ENCODE results near the gene PRRX2.

Gene PRRX2

DNA sequence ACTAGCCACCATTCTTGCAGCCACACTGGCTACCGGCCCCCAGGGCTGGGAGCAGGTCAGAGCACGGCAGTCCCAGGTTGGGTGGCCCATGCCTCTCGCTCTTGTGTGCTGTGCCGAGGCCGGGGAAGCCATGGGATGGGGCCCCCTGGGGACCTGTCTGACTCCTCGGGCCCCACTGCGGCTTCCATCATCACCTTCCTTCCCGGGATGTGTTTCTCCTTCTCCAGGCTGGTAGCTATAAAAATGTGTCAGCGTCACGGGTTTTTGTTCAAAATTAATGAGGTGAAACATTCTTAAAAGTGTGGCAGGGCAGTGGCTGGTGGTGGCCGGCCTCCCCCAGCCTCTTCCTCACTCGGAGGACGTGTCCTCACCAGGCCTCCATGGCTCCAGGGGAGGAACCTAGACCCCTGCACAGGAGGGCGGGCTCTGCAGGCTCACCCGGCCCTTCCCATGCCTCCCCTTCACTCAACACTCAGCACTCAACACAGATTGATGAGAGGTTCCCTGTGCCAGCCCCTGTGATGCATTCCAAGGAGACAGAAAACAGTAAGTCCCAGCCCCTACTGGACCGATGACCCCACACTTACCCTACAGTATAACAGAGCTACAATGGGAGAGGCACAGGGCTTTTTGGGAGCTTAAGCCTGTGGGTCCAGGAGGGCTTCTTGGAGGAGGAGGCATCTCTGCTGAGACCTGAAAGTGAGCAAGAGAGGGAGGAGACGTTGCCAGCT lies 44.2 kb downstream of the PRRX2 start:
- DNase-seq (ENCODE audit: low spot score), result peak; percentile 30

DNA sequence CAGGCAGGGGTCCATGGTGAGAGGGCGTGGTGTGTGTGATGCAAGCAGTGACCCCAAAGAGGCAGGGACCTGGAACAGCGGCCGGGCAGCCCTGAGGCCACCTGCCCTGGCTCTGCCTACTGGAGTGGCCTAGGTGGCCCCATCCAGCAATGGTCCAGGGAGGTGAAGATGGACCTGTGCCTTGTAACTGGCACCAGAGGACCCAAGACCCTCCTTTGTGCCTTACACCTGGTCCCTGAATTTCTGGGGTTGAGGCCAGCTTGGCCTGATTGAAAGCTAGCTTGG lies 44.7 kb downstream of the PRRX2 start:
- DNase-seq (ENCODE audit: low spot score), result no peak

DNA sequence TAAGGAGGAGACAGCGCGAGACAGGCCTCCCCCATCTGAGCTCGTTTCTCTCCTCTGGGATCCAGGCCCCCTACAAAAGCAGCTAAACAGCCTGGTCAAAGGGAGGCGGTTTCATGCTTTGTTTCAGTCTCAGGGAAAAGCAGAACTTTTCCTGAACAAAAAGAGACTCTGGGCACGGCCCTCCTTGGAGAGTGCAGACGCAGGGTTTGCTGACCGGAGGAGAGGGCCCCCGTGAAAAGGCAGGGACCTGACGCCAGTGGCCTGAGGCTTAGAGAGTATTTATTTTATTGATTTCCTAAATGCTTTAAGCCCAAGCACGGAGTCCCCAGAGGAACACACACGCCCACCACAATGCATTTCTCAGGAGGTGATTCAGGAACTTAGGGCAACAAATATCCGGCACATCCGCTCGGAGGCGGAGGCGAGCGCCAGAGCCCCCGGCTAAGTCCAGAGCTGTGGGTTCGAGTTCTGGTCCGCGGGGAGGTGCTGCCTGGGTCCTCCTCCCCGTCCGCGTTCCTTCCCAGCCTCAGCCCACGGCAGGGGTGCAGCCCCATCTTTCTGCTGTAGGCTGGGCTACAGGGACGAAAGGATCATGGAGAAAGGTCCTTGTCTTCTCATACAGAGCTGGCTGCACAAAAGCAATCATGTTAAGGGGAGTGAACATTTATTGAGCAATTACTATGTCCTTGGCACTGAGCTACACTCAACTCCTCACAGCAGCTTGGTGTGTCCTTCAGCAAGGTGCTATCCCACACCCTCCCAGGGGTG lies 47.4 kb downstream of the PRRX2 start:
- no peak for DNase-seq (ENCODE audit: low spot score)

DNA sequence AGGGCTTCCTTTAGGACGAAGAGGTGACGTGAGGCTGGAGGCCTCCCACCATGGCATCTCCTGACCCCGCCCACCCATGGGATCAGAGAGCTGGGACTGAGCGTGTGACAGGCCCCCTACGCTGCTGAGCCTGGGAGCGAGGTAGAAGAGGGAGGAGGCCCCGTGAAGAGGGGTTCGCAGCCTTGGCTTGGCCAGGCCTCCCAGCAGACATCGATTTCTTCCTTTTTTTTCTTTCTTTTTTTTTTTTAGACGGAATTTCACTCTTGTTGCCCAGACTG lies 47.9 kb downstream of the PRRX2 start:
- DNase-seq (ENCODE audit: low spot score), result no peak

DNA sequence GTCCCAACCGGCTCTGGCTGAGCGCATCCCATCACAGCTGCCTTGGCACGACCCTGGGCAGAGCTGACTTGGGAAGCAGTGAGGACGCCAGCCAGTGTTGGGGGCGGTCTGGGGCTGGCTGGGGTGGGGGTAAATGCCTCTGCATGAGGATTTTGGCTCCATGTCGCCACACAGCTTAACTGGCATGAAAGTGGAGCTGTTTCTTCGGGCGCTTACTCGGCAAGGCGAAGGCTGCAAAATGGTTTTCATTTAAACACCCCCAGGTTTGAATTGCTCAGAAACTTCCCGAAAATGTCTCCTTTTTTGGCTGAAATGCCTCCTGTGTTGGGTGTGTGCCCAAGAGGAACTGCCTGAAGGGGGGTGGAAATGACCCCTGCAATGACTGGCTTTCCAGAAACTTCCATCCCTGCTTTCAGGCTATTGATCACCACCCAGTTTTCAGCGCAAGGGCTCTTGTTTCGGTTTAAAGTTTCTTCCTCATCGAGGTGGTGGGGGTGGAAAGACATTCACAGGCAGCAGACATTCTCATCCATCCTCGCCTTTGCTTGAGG lies 49.1 kb downstream of the PRRX2 start:
- no peak for DNase-seq (ENCODE audit: low spot score)

DNA sequence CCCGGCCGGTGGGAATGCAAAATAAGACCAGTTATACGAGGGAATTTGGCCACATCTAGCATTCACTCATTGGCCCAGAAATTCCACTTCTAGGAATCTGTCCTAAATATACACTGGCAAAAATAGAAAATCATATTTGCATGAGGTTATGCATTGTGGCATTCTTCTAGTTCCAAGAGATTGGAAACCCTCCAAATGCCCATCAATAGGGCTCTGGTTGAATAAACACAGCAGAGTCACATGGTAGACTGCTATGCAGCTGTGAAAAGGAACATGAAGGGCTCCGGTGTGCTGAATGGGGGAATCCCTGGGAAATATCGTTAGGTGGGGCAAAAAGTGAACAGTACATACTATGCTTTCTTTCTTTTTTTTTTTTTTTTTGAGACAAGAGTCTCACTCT lies 50.6 kb downstream of the PRRX2 start:
- no peak for DNase-seq (ENCODE audit: low spot score)

DNA sequence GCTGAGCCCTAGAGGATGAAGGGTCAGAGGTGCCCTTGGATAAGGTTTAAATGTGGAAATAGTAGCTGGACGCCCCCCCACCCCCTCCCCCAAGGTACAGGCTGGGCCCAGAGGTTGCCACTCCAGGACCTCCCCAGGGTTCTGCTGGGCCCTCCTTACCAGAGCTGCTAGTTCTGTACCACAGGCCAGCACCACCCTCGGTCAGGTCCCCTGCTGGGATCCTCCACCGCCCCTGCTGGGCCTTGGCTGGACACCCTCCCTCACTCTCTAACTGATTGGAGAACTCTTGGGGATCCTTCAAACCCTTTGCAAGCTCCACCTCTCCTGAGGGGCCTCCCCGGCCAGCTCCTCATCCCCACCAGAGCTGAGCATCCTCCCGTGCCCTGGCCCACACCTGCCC lies 52.5 kb downstream of the PRRX2 start:
- no peak for DNase-seq (ENCODE audit: low spot score)

DNA sequence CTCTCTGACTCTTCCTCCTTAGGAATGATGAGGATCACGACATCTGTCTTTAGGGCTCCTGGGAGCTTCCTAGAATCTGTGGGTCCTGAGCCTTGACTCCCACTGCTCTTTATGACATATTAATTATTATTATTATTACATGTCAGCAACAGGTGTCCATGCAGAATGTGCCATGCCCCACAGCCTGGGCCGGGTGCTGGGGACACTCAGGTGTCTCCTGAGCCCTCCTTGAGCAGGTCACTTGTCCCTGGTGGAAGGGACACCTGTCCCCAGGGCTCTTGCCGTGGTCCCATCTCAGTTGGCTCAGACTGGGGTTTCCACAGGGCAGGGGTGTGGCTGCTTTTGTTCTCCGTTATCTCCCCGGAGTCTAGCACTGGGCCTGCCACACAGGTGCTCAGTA lies 53.2 kb downstream of the PRRX2 start:
- DNase-seq (ENCODE audit: low spot score), result no peak

DNA sequence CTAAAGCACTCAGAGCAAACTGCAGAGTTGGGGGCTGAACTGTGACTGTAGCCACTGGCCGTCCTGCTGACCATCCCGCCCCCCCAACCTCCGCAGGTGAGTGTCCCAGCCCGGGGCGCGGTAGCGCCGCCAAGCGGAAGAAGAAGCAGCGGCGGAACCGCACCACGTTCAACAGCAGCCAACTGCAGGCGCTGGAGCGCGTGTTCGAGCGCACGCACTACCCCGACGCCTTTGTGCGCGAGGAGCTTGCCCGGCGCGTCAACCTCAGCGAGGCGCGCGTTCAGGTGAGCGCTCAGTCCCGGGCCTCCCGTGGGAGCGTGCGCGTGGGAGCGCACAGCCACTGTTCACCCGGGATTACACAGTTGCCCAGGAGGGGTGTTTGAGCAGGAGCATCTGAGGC lies 53.7 kb downstream of the PRRX2 start:
- DNase-seq (ENCODE audit: low spot score), result no peak

DNA sequence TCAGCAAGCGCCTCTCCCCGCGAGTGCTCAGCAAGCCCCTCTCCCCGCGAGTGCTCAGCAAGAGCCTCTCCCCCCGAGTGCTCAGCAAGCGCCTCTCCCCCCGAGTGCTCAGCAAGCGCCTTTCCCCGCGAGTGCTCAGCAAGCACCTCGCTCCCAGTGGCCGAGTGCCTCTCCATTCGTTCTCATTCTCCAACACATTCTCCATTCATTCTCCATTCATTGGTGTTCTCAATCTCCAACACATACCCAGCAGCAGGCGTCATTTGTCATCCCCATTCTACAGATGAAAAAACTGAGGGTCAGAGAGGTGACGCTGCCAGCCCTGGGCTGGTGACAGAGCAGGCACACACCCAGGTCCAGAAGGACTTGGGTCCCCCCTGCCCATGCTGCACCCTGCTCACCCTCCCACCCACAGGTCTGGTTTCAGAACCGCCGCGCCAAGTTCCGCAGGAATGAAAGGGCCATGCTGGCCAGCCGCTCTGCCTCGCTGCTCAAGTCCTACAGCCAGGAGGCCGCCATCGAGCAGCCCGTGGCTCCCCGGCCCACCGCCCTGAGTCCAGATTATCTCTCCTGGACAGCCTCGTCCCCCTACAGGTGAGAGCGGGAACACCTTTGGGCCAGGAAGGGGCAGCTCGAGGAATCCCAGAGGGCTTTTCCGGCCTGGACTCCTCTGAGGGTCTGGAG lies 54.9 kb downstream of the PRRX2 start:
- no peak for DNase-seq (ENCODE audit: low spot score)

DNA sequence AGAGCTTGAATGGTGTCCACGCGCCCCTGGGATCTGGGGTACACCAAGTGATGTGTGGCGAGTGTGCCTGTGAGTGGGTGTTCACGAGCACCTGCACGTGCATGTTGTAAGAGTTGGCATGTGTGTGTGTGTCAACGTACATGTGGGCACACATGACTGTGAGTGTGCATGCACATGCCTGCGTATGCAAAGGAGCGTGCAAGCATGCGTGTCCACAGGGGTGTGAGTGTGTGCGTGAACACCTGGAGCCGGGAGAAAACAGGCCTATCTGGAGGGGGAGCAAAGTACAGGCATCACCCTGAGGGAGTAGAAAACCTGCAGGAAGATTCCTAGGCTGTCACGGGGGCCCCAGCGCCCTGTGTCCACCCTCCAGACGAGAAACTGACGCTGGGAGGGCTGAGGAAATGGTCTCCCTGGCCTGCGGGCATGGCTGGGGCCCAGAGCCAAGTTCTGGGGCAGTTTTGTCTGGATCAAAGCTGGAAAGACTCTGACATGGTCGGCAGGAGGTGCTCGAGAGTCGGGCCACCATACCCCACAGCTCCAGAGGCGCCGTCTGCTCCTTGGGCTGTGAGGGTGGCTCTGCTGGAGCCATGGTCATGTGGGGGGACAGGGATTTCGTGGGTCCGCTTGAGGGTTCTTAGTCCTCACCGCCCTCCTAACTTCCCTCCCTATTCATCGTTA lies 55.6 kb downstream of the PRRX2 start:
- DNase-seq (ENCODE audit: low spot score), result no peak

DNA sequence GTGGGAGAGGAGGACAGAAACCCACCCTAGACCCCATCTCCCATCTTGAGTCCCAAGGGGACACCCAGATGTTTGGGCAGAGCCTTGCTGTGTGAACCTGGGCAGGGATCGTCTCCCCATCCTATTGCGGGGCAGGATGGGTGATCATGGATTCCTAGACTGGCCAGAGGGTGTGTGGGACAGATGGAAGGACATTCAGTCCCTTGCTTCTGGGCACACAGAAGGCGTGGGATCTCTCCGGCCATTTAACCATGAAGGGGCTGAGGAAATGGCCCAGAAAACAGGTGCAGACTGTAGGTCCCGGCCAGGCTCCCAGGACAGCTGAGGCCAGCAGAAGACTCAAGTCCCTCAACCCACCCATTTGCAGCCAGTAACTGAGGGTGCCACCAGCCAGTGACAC lies 57.5 kb downstream of the PRRX2 start:
- no peak for DNase-seq (ENCODE audit: low spot score)

DNA sequence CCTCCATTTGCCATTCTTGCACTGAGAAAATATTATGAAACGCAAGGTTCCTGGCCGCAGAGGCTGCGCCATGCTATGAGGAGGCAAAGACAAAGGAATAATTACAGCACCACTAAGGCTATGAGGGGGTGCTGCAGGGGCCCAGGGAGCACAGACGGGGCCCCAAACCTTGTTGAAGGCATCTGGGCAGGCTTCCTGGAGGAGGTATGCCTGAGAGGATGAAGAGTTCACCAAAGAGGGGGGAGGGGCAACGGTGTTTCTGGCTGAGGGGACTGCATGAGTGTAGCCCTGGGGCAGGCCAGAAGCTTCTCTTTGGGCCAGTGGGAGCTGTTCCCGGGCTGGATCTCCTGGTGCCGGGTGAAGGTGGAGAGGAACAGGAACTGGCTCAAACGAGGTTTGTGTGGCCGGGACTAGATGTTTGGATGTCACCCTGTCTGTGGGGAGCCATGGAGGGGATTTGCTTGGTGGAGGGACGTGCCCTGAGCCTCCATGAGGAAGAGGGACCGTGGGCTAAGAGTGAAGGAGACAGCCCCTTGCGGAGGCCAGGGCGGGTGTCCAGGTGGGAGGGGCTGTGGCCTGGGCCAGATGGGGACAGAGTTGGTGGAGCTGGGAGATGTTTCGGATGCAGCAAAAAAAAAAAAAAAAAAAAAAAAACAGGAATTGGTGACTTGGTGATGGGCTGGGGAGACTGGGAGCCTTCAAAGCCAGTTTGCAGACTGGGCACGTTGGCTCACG lies 59.2 kb downstream of the PRRX2 start:
- DNase-seq (ENCODE audit: low spot score), result no peak

DNA sequence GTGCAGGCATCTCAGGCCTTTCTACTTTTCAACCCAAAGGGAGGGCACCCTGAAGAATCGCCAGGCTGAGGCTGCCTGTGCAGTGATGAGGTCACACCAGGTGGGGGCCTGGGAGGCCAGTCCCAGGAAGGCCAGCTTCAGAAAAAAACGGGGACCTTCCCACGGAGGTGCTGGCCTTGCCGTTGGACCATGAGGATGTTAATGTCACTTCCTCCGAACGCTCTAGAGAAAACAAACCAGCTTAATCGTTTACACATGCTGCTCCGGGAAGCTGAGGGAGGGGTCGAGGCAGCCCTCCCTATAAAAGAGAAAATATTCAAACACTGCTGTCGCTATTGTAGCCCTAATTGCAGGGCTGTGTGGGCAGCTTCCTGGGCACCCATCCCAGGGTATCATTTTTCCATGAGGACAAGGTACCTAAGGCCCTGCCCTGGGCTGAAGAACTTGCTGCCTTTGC lies 60.4 kb downstream of the PRRX2 start:
- DNase-seq (ENCODE audit: low spot score), result no peak

DNA sequence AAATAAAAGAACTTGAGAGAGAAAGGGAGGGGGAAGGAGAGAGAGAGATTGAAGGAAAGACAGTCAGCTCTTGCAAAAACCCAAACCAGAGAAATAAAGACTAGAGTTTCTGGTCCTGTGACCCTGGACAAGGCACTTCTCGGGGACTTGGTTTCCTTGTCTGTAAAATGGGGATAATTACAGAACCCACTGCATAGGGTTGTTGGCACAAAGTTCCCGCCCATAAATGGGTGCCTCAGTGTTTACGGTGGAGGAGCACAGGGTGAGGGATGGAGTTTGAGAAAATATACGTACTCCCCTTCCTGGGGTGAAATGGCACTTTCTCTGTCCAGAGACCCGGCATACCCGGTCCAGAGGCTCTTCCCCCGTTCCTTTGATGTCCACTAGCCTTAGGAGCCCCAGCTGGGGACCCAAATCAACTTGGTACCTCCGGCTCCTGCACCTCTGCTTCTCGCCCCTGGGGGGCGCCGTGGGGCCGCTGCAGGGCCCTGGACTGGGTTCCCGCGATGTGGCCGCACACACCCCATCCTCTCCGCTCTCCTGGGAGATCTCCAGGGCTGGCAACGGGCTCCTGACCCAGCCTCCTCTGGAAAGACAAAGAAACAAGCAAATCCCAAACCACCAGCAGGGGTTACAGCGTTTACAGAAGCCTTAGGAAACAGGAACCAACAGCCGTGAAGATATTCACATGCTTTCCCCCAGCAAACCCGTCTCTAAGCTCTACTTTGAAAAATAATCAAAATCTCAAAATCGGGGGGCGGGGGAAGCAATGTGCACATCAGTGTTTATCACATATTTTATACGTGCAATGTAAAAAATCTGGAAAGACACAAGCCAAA lies 61.1 kb downstream of the PRRX2 start:
- peak; percentile 64 for DNase-seq (ENCODE audit: low spot score)

DNA sequence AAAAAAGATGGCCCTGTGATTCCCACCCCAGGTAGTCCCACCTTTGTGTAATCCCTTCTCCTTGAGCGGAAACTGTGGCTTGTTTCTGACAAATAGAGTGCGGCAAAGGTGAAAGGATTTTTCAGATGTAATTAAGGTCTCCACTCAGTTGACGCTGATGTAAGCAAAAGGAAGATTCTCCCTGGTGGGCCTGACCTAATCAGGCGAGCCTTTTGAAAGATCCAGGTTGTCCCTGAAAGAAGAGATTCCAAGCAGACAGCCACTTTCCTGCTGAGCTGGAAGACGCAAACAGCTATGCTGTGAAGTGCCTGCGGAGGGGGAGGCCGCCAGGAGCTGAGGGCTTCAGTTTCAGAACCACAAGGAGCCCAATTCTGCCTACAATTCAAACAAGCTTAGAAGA lies 63.3 kb downstream of the PRRX2 start:
- no peak for DNase-seq (ENCODE audit: low spot score)

DNA sequence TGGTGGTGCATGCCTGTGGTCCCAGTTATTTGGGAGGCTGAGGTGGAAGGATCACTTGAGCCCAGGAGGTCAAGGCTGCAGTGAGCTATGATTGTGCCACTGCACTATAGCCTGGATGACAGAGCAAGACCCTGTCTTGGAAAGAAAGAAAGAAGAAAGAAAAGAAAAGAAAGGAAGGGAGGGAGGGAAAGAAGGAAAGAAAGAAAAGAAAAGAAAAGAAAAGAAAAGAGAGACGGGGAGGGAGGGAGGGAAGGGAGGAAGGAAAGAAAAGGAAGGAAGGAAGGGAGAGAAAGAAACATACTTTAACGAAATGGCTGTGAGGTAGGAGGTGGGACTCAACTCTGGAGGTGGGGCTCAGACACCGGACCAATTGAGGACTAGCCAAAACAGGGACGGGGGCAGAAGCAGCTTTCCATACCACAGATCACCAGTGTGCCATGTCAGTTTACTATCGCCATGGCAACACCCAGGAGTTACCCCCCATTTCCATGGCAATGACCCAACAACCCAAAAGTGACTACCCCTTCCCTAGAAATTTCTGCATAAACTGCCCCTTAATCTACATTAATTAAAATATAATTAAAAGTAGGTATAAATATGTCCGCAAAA lies 66.1 kb downstream of the PRRX2 start:
- no peak for DNase-seq (ENCODE audit: low spot score)

DNA sequence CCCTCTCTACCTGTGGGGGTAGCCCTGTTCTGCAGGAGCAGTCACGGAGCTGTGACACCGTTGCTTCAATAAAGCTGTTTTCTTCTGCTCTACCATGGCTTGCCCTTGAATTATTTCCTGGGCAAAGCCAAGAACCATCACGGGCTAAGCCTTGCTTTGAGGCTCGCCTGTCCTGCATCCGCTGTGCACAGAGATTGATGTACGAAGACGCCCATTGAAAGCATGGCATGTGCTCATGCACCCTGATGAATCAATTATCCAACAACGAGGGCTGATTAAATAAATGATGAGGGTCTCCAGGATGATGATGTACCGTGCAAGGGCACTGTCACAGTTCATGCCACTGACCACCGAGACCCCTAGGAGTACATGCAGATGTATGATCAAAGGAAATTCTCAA lies 66.7 kb downstream of the PRRX2 start:
- no peak for DNase-seq (ENCODE audit: low spot score)

DNA sequence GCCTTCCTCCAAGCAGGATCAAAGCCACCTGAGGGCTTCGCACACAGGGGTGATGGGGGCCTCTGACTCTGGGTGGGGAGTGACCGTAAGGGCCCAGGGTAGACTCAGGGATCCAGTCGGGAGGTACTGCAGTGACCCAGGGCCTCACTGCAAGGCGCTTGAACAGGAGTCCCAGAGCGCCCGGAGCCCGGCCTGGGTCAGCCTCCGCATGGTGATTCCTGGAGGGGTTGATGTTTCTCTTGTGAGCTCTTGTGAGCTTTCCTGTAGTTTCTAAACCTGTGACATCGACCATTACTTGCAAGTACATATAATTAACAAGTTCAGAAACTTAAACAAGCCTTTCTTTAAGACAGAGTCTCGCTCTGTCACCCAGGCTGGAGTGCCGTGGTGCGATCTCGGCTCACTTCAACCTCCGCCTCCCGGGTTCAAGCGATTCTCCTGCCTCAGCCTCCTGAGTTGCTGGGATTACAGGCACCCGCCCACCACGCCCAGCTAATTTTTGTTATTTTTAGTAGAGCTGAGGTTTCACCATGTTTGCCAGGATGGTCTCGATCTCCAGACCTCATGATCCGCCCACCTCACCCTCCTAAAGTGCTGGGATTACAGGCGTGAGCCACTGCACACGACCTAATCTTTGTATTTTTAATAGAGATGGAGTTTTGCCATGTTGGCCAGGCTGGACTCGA lies 67.6 kb downstream of the PRRX2 start:
- DNase-seq (ENCODE audit: low spot score), result no peak

DNA sequence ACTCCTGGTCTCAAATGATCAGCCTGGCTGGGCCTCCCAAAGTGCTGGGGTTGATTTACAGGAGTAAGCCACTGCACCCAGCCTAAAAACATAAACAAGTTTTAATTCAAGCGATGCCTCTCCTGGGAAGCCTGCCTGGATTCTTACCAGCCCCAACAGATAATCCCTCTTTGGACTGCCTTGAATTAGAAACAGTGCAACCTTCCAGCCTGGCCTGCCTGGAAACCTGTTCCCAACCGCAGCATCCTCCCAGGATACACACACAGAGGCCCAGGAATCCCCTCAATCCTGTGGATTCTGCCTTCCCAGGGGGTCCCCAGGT lies 68.1 kb downstream of the PRRX2 start:
- DNase-seq (ENCODE audit: low spot score), result no peak
